ENCODE data around the gene ZBTB46. TPM values are rescaled to one million over a fixed set of nuclear protein-coding genes. Genes with fewer than 3 reads are reported as not detected.

ZBTB46 gene
- total RNA-seq, 2 donors from 2014 or later = 2.1 to 3.2 TPM

- intact Hi-C loops (cut with DNase I) = loop anchor here (5.0 to 10.0 kb wide), 2 partner anchors 73 to 316 kb away; partner anchors contain the start of gene SRMS
- no peaks in the 10 kb centered on the region for H3K9me3 ChIP-seq
- no peak overlapping the region for H3K4me3 ChIP-seq
- peaks cover 10% of the 10 kb centered on the region for H3K27me3 ChIP-seq
- no peak overlapping the region for H3K27ac ChIP-seq
- DNase-seq = no peak
- peaks cover 8% of the 10 kb centered on the region for H3K4me1 ChIP-seq
- TF ChIP-seq, protein P1, sequence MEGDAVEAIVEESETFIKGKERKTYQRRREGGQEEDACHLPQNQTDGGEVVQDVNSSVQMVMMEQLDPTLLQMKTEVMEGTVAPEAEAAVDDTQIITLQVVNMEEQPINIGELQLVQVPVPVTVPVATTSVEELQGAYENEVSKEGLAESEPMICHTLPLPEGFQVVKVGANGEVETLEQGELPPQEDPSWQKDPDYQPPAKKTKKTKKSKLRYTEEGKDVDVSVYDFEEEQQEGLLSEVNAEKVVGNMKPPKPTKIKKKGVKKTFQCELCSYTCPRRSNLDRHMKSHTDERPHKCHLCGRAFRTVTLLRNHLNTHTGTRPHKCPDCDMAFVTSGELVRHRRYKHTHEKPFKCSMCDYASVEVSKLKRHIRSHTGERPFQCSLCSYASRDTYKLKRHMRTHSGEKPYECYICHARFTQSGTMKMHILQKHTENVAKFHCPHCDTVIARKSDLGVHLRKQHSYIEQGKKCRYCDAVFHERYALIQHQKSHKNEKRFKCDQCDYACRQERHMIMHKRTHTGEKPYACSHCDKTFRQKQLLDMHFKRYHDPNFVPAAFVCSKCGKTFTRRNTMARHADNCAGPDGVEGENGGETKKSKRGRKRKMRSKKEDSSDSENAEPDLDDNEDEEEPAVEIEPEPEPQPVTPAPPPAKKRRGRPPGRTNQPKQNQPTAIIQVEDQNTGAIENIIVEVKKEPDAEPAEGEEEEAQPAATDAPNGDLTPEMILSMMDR (IDR thresholded peaks at IDR 0.05) = no peak
- no peak overlapping the region for H3K9ac ChIP-seq (ENCODE audit: low read depth in 2 of 2, low read length in 2 of 2)
- H3K36me3 ChIP-seq = no peaks in the 10 kb centered on the region
Observed at GRCh38 chr20:63860325-63861051, 29.4 kb upstream of the ZBTB46 start.

DNA sequence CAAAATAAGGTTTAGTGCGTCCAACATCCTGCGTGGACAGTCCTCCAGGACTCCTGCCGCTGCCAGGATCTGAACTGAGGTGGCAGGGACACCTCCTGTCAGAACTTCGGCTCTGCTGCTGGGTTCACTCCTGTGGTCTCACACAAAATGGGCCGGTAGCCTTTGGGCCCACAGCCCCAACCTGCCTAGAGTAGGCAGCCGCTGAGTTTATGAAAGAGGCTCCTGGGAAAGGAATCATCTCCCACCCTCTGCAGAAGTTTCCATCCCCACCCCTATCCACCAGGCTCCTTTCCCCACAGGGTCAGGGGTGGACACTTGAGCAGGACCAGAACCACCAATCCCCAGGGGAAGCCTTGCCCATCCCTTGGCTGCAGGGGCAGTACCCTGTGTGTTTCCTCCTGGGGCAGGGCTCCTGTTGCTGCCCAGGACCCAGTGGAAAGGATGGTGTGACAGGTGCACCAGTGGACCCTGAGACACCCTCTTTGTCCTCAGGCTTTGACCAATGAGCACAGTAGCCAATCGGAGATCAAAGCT is 28.2 kb upstream of the ZBTB46 start:
- Histone ChIP-seq H3K4me3 (no peak overlapping the region), H3K36me3 (no peaks in the 10 kb centered on the region), H3K27ac (peak overlapping the region; percentile 9), H3K4me1 (peaks cover 12% of the 10 kb centered on the region), H3K9ac (ENCODE audit: low read depth in 2 of 2, low read length in 2 of 2) (peak overlapping the region in 1 of 2 donors; percentile 26), H3K9me3 (no peaks in the 10 kb centered on the region), H3K27me3 (peaks cover 22% of the 10 kb centered on the region)
- no peak for DNase-seq
- TF ChIP-seq, protein P1 (IDR thresholded peaks at IDR 0.05) = no peak
- intact Hi-C loops (cut with DNase I) = no loop called here

- TF ChIP-seq, protein P1 (IDR thresholded peaks at IDR 0.05) = no peak
- Histone ChIP-seq H3K9ac (ENCODE audit: low read depth in 2 of 2, low read length in 2 of 2) (peak overlapping the region; percentile 26 to 33), H3K36me3 (no peaks in the 10 kb centered on the region), H3K9me3 (no peaks in the 10 kb centered on the region), H3K27ac (peak overlapping the region; percentile 48), H3K4me1 (peaks cover 12% of the 10 kb centered on the region), H3K27me3 (peaks cover 26% of the 10 kb centered on the region), H3K4me3 (no peak overlapping the region)
- peak; percentile 22 for DNase-seq
- intact Hi-C loops (cut with DNase I) = no loop called here
Observed at GRCh38 chr20:63858393-63859165, 27.5 kb upstream of the ZBTB46 start.

DNA sequence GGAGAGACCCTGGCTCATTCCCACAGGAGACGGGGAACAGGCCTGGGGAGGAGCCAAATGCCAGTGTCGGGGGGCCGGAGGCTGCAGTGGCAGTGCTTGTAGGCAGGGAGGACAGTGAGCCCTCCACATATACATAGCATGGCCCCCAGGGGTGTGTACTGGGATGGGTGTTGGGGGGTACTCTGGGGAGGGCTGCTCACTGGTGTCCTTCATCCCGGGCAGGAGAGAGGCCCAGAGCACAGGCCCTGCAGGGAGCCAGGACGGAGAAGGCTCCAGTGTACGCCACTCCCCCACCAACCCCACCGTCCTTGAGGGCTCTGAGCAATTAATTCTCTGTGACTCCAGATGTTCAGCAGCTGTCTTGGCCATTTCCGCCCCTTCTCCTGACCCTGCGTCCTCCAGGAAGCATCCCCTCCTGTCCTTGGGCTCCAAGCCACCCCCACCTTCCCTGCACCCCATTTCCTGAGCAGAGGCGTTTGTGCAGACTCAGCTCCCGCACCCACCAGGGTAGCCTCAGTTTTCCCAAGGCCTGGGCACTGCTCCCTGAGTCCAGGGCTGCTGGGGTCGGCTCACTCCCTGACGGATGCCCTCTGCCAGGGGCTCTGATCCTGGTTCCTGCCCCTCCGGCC is 26.8 kb upstream of the ZBTB46 start:
- TF ChIP-seq, protein P1 (IDR thresholded peaks at IDR 0.05) = no peak
- Histone ChIP-seq H3K4me3 (no peak overlapping the region), H3K9ac (ENCODE audit: low read depth in 2 of 2, low read length in 2 of 2) (peak overlapping the region in 1 of 2 donors; percentile 33), H3K9me3 (no peaks in the 10 kb centered on the region), H3K27ac (peak overlapping the region; percentile 48), H3K27me3 (peaks cover 26% of the 10 kb centered on the region), H3K36me3 (no peaks in the 10 kb centered on the region), H3K4me1 (peaks cover 8% of the 10 kb centered on the region)
- DNase-seq = no peak
- intact Hi-C loops (cut with DNase I) = no loop called here

DNA sequence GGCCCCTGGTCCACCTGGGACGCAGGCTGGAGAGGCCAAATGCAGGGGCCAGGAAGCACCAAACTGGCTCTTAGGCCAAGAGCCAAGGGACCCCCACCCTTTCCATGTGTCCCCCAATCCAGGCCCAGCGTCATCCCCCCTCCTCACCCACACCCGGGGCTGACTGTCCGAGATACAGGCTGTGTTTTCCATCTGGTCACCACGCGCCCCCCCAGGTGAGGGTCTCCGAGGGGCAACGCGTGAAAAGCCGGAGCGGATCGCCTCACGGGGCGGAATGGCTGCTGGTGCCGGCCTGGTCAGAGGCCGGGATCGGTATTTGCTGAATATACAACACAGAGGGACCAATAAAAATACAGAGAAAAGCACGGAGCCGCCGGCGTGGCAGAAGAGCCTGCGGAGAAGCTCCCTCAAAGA is 25.0 kb upstream of the ZBTB46 start:
- Histone ChIP-seq H3K4me1 (peaks cover 8% of the 10 kb centered on the region), H3K27me3 (peaks cover 26% of the 10 kb centered on the region), H3K36me3 (no peaks in the 10 kb centered on the region), H3K9ac (ENCODE audit: low read depth in 2 of 2, low read length in 2 of 2) (no peak overlapping the region), H3K9me3 (no peaks in the 10 kb centered on the region), H3K4me3 (no peak overlapping the region), H3K27ac (no peak overlapping the region)
- intact Hi-C loops (cut with DNase I) = no loop called here
- TF ChIP-seq, protein P1 (IDR thresholded peaks at IDR 0.05) = no peak
- DNase-seq = no peak

All from colonic mucosa (tissue), 4 donors.